ENCODE results near the gene ZNF800.

- TF ChIP-seq, protein P1, sequence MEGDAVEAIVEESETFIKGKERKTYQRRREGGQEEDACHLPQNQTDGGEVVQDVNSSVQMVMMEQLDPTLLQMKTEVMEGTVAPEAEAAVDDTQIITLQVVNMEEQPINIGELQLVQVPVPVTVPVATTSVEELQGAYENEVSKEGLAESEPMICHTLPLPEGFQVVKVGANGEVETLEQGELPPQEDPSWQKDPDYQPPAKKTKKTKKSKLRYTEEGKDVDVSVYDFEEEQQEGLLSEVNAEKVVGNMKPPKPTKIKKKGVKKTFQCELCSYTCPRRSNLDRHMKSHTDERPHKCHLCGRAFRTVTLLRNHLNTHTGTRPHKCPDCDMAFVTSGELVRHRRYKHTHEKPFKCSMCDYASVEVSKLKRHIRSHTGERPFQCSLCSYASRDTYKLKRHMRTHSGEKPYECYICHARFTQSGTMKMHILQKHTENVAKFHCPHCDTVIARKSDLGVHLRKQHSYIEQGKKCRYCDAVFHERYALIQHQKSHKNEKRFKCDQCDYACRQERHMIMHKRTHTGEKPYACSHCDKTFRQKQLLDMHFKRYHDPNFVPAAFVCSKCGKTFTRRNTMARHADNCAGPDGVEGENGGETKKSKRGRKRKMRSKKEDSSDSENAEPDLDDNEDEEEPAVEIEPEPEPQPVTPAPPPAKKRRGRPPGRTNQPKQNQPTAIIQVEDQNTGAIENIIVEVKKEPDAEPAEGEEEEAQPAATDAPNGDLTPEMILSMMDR (IDR thresholded peaks at IDR 0.05; ENCODE audit: low read depth, low read length, missing input control) = no peak
- TF ChIP-seq GABPA (IDR thresholded peaks at IDR 0.05 in 1 of 2, conservative IDR thresholded peaks at IDR 0.05 in 1 of 2) = no peak
- TF ChIP-seq, protein P2, sequence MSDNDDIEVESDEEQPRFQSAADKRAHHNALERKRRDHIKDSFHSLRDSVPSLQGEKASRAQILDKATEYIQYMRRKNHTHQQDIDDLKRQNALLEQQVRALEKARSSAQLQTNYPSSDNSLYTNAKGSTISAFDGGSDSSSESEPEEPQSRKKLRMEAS (IDR thresholded peaks at IDR 0.05) = no peak
- no peak for TF ChIP-seq JUND (IDR thresholded peaks at IDR 0.05)
- TF ChIP-seq TAF1 (conservative IDR thresholded peaks at IDR 0.05) = no peak
- TF ChIP-seq SP1 (IDR thresholded peaks at IDR 0.05) = no peak
- TF ChIP-seq, protein P3, sequence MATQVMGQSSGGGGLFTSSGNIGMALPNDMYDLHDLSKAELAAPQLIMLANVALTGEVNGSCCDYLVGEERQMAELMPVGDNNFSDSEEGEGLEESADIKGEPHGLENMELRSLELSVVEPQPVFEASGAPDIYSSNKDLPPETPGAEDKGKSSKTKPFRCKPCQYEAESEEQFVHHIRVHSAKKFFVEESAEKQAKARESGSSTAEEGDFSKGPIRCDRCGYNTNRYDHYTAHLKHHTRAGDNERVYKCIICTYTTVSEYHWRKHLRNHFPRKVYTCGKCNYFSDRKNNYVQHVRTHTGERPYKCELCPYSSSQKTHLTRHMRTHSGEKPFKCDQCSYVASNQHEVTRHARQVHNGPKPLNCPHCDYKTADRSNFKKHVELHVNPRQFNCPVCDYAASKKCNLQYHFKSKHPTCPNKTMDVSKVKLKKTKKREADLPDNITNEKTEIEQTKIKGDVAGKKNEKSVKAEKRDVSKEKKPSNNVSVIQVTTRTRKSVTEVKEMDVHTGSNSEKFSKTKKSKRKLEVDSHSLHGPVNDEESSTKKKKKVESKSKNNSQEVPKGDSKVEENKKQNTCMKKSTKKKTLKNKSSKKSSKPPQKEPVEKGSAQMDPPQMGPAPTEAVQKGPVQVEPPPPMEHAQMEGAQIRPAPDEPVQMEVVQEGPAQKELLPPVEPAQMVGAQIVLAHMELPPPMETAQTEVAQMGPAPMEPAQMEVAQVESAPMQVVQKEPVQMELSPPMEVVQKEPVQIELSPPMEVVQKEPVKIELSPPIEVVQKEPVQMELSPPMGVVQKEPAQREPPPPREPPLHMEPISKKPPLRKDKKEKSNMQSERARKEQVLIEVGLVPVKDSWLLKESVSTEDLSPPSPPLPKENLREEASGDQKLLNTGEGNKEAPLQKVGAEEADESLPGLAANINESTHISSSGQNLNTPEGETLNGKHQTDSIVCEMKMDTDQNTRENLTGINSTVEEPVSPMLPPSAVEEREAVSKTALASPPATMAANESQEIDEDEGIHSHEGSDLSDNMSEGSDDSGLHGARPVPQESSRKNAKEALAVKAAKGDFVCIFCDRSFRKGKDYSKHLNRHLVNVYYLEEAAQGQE (IDR thresholded peaks at IDR 0.05) = no peak
- TF ChIP-seq, protein P4, sequence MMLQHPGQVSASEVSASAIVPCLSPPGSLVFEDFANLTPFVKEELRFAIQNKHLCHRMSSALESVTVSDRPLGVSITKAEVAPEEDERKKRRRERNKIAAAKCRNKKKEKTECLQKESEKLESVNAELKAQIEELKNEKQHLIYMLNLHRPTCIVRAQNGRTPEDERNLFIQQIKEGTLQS (IDR thresholded peaks at IDR 0.05) = no peak
Observed at GRCh38 chr7:127389321-127389720, 3.2 kb downstream of the ZNF800 start.

Measured in liver (tissue), 3 donors.